ENCODE data around the gene TNFRSF13B.
"Not testable (repeated sequence)": the region's sequence is repeated elsewhere in the genome, so short reads cannot be mapped to it uniquely, and the experiment has no call there.

Gene TNFRSF13B

DNA sequence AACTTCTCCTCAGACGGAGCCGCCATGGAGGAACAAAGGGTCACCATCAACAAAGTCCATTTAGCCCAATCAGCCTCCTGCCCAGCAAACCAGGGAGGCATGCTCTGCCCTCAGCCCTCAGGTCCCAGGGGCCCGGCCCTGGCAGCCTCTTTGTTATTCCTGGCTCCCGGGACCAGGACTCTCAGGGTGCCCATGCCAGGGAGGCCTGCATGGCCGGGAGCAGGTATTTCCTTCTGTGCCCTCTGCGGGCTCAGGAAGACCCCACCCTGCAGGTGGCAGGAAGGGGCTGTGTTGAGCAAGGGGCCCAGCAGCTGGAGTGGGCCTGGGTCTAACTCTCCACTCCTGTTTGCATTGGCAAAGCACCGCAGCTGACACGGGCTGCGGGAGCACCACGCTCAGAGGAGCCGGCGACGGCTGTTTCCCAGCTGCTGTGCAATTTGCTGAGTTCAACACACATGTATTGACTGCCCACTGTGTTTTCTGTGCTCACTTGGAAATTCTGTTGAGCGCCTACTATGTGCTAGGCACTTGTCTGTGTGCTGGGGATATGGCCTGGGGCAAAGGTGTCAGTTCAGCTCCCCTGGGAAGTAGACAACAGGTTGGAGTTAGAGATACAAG, 33.2 kb upstream of the TNFRSF13B start:
- not testable (repeated sequence) for DNase-seq (ENCODE audit: low read depth)

DNA sequence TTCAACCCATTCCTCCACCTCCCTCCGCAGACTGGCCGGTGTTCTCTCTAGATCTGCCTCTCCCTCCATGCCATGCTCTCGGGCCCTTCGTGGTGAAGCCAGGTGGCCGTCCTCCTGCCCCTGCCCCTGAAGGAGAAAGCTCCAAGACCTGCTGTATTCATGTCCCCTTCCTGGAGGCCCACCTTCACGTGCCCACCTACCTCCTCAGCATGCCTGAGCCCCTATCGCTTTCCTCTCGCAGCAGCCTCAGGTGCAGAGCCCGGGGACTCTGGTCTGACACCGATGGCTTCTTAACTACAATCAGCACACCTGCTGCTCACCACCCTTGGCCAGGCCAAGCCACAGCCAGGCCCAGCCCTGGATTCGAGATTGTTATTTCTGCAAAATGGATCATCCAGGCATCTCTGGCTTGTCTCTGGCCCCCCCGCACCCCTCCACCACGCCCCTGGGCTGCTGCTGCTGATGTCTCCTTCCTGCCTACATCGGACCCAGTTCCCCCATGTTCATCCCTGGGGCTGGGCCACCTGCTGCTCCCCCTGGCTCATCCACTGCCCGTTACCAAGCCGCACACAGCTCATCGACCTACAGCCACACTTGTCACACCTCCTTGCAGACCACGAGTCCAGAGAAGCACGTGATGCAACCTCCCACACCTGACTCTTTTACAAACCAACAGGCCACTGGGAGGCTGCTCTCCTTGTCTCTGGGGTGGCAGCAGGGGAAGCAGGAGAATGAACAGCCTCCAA, 32.5 kb upstream of the TNFRSF13B start:
- no peak for DNase-seq (ENCODE audit: low read depth)

DNA sequence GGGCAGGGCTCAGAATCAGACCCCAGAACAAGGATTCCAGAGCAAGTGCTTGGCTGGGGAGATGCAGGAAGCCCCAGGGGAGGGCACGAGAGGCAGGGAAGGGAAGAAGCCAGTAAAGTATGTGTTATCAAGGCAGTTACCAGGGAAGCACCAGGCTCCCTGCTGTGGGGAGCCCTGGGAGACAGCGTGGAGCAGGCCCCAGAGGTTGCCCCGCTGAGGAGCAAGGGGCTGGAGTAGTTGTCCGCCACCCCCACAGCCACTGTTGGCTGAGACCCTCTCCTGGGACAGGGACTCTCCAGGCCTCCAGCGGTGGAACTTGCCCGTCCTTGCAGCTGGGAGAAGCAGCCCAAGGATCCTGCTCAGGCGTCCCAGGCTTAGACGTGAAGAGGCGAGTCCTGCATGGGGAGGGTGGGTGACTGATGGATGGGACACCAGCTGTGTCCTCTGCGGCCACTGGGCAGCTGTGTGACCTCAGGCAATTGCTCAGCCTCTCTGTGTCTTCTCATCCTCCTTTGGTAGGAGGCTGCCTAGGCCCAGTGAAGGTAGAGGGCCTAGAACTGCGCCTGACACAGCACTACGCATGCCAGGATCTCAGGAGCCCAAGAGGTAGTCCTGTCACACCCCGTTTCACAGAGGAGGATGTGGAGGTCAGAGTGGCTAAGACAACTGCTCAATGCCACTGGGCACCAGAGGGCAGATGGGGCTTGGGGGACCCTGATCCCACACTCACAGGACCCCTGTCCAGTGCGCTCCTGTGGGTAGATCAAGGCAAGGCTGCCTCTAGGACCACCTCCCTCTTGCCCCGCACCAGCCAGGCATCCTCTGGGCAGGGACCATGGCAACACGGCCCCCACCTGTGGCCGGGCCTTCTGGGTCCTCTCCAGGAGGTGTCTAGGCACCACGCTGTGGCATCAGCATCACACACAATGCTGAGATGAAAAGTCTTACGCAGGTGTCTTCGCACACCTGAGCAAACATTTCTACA, 31.1 kb upstream of the TNFRSF13B start:
- not testable (repeated sequence) for DNase-seq (ENCODE audit: low read depth)

DNA sequence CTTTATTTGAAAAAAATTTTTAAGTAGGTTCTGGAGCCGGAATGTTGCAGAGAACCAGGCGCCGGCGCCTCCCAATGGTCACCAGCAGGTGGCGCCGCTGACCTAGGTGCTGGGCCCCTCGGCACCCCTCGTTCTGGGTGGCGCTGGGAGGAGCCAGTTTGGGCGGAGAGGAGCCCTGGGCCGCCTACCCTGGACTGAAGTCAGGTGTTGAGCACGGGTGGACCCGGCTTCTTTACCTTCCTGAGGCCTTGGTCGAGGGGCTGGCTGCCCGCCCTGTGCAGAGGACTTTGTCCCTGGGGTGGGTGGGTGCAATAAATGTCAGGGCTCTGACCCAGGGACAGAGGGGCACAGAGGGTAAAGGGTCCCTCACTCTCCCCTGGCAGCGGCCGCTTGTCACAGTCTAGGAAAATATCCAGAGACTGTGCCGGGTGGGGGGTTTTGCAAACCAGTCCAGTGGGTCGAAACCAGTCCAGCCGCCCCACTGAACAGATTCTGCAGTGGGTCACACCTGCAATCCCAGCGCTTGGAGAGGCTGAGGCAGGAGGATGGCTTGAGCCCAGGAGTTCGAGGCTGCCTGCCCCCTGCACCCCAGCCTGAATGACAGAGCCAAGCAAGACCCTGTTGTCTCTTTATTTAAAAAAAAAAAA, 30.1 kb upstream of the TNFRSF13B start:
- peak; percentile 24 for DNase-seq (ENCODE audit: low read depth)

DNA sequence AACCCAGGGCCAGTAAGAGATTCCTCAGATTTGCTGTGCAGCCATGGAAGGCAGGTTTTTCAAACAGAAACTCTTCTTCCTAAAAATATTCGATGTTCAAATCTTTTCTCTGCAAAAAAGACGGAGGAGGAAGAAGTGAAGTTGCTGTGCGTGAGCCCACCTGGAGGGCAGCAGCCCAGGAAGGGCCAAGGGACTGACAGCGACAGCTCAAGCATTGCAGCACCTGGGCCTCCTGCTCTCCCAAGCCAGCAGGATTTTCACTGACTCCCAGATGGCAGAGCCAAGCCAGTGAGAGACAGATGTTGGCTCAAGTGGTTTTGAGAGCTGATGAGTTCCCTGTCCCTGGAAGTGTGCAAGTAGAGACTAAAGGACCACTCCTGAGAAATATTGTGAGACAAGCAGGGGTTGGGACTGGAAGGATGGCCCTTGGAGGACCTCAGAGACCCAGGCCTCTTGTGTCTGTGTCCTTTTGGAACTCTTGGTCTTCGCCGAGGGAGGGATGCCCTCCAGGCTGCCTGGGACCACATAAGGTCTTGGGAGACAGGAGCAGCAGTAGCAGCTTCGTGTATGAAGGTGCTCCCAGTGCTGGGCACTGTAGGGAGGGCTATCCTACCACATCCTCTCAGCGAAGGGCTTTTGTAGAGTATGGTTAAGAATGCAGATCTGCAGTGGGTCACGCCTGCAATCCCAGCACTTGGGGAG, 29.3 kb upstream of the TNFRSF13B start:
- DNase-seq (ENCODE audit: low read depth), result no peak

- no peak for DNase-seq (ENCODE audit: low read depth)
These were observed 28.2 kb upstream of the TNFRSF13B start for GRCh38 chr17:16999931-17000625.

DNA sequence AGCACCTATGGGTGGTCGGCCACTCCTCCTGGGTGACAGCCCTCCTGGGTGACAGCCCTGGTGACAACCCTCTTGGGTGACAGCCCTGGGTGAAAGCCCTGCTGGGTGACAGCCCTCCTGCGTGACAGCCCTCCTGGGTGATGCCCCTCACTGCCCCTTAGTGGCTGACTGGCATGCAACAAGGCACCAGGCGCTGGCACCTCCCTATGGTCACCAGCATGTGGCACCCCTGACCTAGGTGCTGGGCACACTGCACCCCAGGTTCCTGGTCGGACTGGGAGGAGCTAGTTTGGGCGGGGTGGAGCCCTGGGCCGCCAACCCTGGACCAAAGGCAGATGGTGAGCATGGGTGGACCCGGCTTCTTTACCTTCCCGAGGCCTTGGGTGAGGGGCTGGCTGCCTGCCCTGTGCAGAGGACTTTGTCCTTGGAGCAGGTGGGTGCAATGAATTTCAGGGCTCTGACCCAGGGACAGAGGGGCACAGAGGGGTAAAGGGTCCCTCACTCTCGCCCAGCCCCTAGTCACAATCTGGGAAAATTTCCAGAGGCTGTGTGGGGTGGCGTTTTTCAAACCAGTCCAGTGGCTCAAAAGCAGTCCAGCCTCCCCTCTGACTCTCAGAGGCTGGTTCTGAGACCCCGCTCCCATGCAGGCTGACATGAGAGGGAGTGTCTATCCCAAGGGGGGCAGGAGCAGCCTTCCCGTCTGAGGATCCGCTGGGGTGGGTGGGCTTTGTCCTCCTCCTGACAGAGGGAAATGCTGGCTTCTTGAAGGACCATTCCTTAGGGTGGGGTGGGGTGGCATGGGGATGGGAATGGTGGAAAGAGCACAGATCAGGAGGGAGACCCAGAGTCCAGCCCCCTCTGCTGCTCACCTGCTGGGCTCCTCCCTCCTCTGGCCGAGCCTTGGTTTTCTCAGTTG, 25.9 kb upstream of the TNFRSF13B start:
- no peak for DNase-seq (ENCODE audit: low read depth)

DNA sequence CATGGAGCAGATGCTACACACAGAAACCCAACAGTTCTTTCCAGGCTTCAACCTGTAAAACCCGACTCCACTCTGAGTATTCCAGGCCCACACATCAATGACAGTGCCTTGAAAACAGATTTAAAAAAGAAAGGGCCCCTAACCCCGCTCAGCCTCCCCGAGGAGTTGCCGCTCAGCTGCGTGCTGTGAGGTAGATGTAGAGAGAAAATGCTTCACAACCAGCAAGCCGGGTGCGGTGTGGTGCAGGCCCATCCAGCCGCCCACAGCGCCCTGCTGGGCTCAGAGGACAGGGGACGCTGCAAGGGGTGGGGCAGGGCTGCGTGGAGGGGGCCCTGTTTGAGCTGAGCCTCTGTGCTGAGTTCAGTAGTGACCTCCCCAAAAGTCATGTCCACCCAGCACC, 24.8 kb upstream of the TNFRSF13B start:
- DNase-seq (ENCODE audit: low read depth), result not testable (repeated sequence)

DNA sequence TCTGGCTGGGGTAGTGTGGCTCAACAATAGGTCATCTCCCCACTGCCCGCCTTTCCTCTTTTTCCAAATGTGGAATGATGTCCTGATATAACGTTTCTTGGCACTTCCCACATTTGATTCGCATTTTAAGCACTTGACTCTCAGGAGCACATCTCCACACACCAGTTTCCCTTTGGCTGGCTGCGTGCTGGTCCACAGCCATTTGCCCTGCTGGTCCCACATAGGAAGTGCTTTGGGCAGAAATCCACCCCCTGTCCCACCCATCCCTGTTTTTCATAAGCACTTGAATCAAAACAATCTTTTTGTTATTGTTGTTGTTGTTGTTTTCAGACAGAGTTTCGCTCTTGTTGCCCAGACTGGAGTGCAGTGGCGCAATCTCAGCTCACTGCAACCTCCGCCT, 24.0 kb upstream of the TNFRSF13B start:
- no peak for DNase-seq (ENCODE audit: low read depth)

DNA sequence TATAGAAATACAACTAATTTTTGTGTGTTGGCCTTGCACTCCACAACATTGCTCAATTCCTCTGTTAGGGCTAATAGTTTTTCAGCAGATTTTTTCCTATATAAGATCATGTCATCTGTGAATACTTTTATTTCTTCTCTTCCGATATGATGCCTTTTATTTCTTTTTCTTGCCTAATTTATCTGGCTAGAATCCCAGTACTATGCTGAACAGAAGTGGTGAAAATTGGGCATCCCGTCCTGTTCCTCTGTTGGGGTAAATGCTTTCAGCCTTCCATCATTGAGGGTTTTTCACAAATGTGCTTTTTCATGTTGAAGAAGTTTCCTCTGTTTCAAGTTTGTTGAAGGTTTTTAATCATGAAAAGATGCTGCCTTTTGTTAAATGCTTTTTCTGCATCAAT, 22.7 kb upstream of the TNFRSF13B start:
- no peak for DNase-seq (ENCODE audit: low read depth)

DNA sequence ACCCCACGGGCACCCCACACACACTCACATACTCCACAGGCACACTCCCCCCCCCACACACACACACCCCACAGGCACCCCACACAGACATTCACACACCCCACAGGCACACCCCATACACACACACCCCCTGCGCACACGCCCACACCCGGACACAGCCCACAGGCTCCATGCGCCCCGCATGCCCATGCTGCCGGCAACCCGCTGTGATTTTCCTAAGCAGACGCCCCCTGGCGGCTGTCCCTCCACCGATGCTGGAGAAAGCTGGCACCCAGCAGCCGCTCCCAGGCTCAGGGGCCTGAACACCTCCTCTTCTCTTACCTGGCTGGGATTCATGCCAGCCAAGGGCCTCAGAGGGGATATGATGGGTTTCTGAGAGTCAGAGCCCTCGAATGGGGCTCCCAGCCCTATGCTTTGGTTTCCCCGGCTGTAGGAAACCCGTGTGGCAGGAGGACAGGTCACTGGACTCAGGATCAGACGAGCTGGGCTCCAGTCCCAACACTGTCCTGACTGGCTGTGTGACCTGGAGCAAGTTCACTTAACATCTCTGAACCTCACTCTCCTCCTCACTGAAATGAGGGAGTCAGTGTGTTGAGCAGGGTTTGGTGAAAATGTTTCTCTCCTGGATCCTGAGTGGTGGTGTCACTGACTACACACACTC, 19.6 kb upstream of the TNFRSF13B start:
- DNase-seq (ENCODE audit: low read depth), result peak; percentile 55

GRCh38 chr17:16989953-16990860, 18.3 kb upstream of the TNFRSF13B start:
- no peak for DNase-seq (ENCODE audit: low read depth)

- no peak for DNase-seq (ENCODE audit: low read depth)
These were observed 17.5 kb upstream of the TNFRSF13B start for GRCh38 chr17:16989230-16989952.

GRCh38 chr17:16988749-16989229, 16.9 kb upstream of the TNFRSF13B start:
- DNase-seq (ENCODE audit: low read depth), result peak; percentile 55

- peak; percentile 75 for DNase-seq (ENCODE audit: low read depth)
These were observed 16.1 kb upstream of the TNFRSF13B start for GRCh38 chr17:16987830-16988601.

- DNase-seq (ENCODE audit: low read depth), result no peak
These were observed 15.3 kb upstream of the TNFRSF13B start for GRCh38 chr17:16987066-16987829.

Data from amniotic epithelial cell (primary cell).